ENCODE measurements around the gene INTS7.

Gene INTS7

GRCh38 chr1:211901945-211902344 is 133.4 kb downstream of the INTS7 start:
- H3K27ac ChIP-seq = no peak overlapping the region
- peaks cover 23 to 48% (median 34%) of the 10 kb centered on the region in 11 experiments for H3K9me3 ChIP-seq (replicated peaks in 1 of 11)
- H4K20me1 ChIP-seq = no peaks in the 10 kb centered on the region
- no peak for TF ChIP-seq Cebpa-rat (IDR thresholded peaks at IDR 0.05)
- no peak overlapping the region for H3K9ac ChIP-seq
- H3K27me3 ChIP-seq = no peaks in the 10 kb centered on the region
- H3K36me3 ChIP-seq = peaks cover 0 to 10% (median 0%) of the 10 kb centered on the region in 11 experiments; a peak in 5 of 22 replicates
- H3K4me2 ChIP-seq = no peak overlapping the region
- H3K4me3 ChIP-seq = peak overlapping the region in 1 of 10 experiments; percentile 28; a peak in 1 of 20 replicates
- H3K4me1 ChIP-seq = peaks cover 0 to 12% (median 0%) of the 10 kb centered on the region in 10 experiments; a peak in 2 of 20 replicates

DNA sequence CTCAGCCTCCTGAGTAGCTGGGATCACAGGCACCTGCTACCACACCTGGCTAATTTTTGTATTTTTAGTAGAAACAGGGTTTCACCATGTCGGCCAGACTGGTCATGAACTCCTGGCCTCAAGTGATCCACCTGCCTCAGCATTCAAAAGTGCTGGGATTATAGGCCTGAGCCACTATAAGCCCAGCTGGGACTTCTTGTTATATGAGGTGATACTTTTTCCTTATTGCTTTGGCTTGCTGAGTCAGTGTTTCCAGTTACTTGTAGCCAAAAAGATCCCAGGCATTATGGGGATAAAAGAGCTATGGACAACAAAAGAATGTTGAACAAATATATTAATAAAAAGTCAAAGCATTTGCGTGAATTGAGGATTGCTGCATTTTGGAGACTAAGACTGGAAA is 134.9 kb downstream of the INTS7 start:
- Histone ChIP-seq H3K9me3 (replicated peaks in 1 of 11) (peaks cover 23 to 43% (median 34%) of the 10 kb centered on the region in 11 experiments), H3K4me3 (no peak overlapping the region), H3K27ac (no peak overlapping the region), H4K20me1 (no peaks in the 10 kb centered on the region), H3K36me3 (peaks cover 0 to 10% (median 0%) of the 10 kb centered on the region in 11 experiments; a peak in 5 of 22 replicates), H3K4me2 (no peak overlapping the region), H3K4me1 (peaks cover 0 to 14% (median 0%) of the 10 kb centered on the region in 10 experiments; a peak in 8 of 20 replicates), H3K9ac (no peak overlapping the region), H3K27me3 (no peaks in the 10 kb centered on the region)
- no peak for TF ChIP-seq Cebpa-rat (IDR thresholded peaks at IDR 0.05)

- Histone ChIP-seq H3K4me1 (peaks cover 0 to 28% (median 0%) of the 10 kb centered on the region in 10 experiments; a peak in 8 of 20 replicates), H3K4me2 (peak overlapping the region in 1 of 11 experiments; percentile 21; a peak in 1 of 22 replicates), H3K27ac (no peak overlapping the region), H3K9me3 (replicated peaks in 1 of 11) (peaks cover 10 to 23% (median 15%) of the 10 kb centered on the region in 11 experiments), H3K36me3 (peaks cover 0 to 9% (median 0%) of the 10 kb centered on the region in 11 experiments; a peak in 4 of 22 replicates), H3K4me3 (no peak overlapping the region), H3K9ac (no peak overlapping the region), H3K27me3 (no peaks in the 10 kb centered on the region), H4K20me1 (no peaks in the 10 kb centered on the region)
- TF ChIP-seq Cebpa-rat (IDR thresholded peaks at IDR 0.05) = no peak
These were observed 138.4 kb downstream of the INTS7 start for GRCh38 chr1:211896958-211897357.

DNA sequence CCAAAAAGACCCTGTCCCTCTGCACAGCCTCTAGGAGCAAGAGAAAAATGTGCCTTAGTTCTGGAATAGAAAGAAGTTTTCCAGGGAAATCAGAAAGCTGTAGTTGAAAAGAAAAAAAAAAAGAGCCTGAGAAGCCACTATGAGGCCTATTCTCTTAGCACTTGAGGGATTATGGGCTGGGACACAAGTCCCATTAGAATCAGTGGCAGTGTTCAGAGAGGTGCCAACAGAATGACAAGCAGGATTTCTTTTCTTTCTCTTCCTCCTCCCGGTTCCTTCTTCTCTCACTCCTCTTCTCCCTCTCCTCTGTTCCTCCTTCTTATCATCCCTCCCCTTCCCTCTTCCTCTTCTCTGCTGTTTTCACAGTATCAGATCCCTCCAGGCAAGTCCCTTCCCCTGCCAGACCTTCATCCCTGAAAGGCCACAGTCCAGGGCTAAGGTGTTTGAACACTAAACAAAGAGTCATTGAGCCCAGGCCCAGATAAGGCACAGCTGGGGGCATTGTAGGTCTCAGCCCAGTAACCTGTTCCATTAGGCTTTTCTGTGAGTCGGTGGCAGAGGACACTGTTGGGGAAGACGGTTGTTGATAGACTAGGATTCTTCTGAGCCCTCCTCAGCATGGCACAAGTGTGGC is 140.1 kb downstream of the INTS7 start:
- Histone ChIP-seq H3K9me3 (replicated peaks in 1 of 11) (peaks cover under 1 to 11% (median 3%) of the 10 kb centered on the region in 11 experiments; a peak in 15 of 22 replicates), H3K9ac (peak overlapping the region in 1 of 11 experiments; percentile 22; a peak in 1 of 22 replicates), H3K36me3 (no peaks in the 10 kb centered on the region), H3K4me2 (peak overlapping the region in 4 of 11 experiments; percentile 6 to 82 (median 50); a peak in 7 of 22 replicates), H3K4me1 (peaks cover 0 to 28% (median 0%) of the 10 kb centered on the region in 10 experiments; a peak in 8 of 20 replicates), H4K20me1 (no peaks in the 10 kb centered on the region), H3K27me3 (no peaks in the 10 kb centered on the region), H3K27ac (peak overlapping the region in 2 of 11 experiments; percentile 18 to 29; a peak in 2 of 22 replicates), H3K4me3 (no peak overlapping the region)
- no peak for TF ChIP-seq Cebpa-rat (IDR thresholded peaks at IDR 0.05)

DNA sequence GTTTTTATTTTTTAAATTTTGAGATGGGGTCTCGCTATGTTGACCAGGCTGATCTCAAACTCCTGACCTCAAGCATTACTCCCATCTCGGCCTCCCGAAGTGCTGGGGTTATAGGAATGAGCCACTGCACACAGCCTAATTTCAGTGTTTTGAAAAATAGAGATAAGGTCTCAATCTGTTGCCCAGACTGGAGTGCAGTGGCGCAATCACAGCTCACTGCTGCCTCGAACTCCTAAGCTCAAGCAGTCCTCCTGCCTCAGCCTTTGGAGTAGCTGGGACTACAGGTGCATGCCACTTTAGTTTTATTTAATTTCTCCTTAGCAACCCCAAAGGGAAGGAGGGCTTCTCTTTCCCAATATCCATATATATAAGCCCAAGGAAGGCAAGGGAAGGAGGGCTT is 141.0 kb downstream of the INTS7 start:
- H4K20me1 ChIP-seq = no peaks in the 10 kb centered on the region
- no peak for TF ChIP-seq Cebpa-rat (IDR thresholded peaks at IDR 0.05)

GRCh38 chr1:211893260-211893659 is 142.1 kb downstream of the INTS7 start:
- Histone ChIP-seq H4K20me1 (no peaks in the 10 kb centered on the region), H3K27me3 (no peaks in the 10 kb centered on the region), H3K9me3 (replicated peaks in 1 of 11) (peaks cover 16 to 23% (median 19%) of the 10 kb centered on the region in 11 experiments), H3K4me3 (no peak overlapping the region), H3K4me2 (no peak overlapping the region), H3K4me1 (peaks cover 0 to 28% (median under 1%) of the 10 kb centered on the region in 10 experiments; a peak in 9 of 20 replicates), H3K9ac (no peak overlapping the region), H3K36me3 (no peaks in the 10 kb centered on the region), H3K27ac (no peak overlapping the region)
- no peak for TF ChIP-seq Cebpa-rat (IDR thresholded peaks at IDR 0.05)

More for the DNA sequence above, 141.0 kb downstream of the INTS7 start:
- H3K4me3 ChIP-seq = no peak overlapping the region
- H3K9ac ChIP-seq = no peak overlapping the region
- H3K27ac ChIP-seq = no peak overlapping the region
- no peaks in the 10 kb centered on the region for H3K36me3 ChIP-seq
- H3K4me2 ChIP-seq = peak overlapping the region in 3 of 11 experiments; percentile 47 to 82 (median 52); a peak in 5 of 22 replicates
- no peaks in the 10 kb centered on the region for H3K27me3 ChIP-seq
- H3K9me3 ChIP-seq (replicated peaks in 1 of 11) = peaks cover 10 to 16% (median 12%) of the 10 kb centered on the region in 11 experiments
- H3K4me1 ChIP-seq = peaks cover 0 to 28% (median 0%) of the 10 kb centered on the region in 10 experiments; a peak in 8 of 20 replicates

- no peak overlapping the region for H3K9ac ChIP-seq
- TF ChIP-seq Cebpa-rat (IDR thresholded peaks at IDR 0.05) = no peak
- H4K20me1 ChIP-seq = no peaks in the 10 kb centered on the region
- no peak overlapping the region for H3K27ac ChIP-seq
- H3K4me2 ChIP-seq = no peak overlapping the region
- no peaks in the 10 kb centered on the region for H3K27me3 ChIP-seq
- peaks cover 16 to 23% (median 19%) of the 10 kb centered on the region in 11 experiments for H3K9me3 ChIP-seq (replicated peaks in 1 of 11)
- no peaks in the 10 kb centered on the region for H3K36me3 ChIP-seq
- H3K4me1 ChIP-seq = peaks cover 5 to 32% (median 6%) of the 10 kb centered on the region in 10 experiments; a peak in 18 of 20 replicates
- no peak overlapping the region for H3K4me3 ChIP-seq
These were observed 142.8 kb downstream of the INTS7 start for GRCh38 chr1:211892577-211892976.

DNA sequence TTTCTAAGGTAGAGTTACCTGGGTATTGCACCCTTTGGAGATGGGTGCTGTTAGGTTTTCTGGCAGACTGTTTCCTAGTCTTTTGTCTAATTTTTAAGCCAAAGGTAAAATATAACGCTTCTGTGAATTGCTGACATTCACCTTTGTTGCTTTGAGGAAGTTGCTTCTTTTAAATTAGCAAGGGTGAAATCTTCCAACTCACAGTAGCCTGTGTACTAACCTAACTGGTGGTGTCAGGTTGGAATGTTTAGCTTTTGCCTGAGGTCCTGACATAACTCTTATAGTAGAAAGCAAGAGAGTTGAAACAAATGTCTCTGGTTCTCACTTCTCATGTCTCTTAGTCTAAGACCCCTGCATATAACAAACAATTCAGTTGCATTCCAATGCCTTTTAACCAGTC is 143.6 kb downstream of the INTS7 start:
- no peak overlapping the region for H3K27ac ChIP-seq
- no peaks in the 10 kb centered on the region for H3K36me3 ChIP-seq
- TF ChIP-seq Cebpa-rat (IDR thresholded peaks at IDR 0.05) = no peak
- H3K4me2 ChIP-seq = no peak overlapping the region
- H3K4me3 ChIP-seq = no peak overlapping the region
- H3K4me1 ChIP-seq = peaks cover 5 to 27% (median 9%) of the 10 kb centered on the region in 10 experiments; a peak in 18 of 20 replicates
- H3K9ac ChIP-seq = no peak overlapping the region
- peaks cover 16 to 23% (median 19%) of the 10 kb centered on the region in 11 experiments for H3K9me3 ChIP-seq (replicated peaks in 1 of 11)
- H4K20me1 ChIP-seq = no peaks in the 10 kb centered on the region
- H3K27me3 ChIP-seq = no peaks in the 10 kb centered on the region
